ENCODE measurements around the gene ATN1.

The ATN1 gene

DNA sequence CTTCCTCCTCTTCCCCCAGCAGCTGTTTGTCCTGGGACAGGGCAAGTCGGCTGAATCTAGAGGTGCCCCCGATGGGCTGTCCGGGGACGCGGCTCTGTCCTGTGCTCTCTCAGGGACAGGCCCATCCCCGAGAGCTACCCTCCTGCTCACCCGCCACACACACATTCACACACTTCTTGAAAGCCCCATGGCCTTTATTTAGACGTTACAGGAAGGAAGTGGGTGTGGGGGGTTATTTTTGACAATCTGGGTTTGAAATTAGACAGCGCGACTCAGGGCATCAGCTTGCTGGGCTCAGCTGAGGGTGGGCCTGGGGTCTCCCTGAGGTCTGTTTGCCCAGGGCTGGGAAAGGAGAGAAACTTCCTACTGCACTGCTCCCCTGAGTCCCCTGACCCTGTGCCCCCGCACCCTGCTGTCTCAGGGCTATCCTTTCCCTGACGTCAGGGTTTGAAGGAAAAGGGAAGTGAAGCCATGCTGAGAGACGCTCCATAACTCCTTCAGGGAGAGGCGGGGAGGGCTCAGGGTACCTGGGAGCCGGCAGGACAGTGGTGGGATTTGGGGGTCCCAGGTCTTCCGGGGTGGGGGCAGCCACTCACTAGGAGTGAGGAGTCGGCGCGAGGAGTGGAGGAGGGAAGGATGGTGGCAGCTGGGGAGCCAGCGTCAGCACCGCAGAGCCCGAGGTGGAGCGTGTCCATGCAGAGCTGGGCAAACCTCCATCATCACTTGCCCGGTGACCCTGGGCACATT is 31.5 kb downstream of the ATN1 start:
- no peak for DNase-seq

DNA sequence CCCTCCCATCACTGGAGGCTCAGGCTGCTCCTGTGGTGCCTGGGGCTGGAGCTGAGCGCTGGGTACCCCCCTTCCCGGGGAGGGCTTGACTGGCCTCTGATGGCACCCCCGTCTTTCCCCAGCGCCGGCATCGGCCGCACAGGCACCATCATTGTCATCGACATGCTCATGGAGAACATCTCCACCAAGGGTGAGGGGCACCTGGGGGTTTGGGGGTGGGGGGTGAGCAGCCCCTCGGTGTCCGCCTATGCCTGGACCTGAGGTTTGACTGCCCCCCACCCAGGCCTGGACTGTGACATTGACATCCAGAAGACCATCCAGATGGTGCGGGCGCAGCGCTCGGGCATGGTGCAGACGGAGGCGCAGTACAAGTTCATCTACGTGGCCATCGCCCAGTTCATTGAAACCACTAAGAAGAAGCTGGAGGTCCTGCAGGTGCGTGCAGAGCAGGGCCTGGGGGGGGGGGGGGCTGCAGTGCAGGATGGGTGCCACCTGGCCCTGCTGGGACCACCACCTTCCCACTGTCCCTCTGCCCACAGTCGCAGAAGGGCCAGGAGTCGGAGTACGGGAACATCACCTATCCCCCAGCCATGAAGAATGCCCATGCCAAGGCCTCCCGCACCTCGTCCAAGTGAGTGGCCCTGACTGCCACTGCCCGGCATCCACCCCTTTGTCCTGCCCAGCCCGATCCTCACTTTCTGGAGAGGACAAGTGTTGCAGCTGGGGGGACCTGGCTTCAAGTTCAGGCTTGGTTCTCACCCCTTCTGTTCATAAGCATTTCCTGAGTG is 32.2 kb downstream of the ATN1 start:
- no peak for DNase-seq

DNA sequence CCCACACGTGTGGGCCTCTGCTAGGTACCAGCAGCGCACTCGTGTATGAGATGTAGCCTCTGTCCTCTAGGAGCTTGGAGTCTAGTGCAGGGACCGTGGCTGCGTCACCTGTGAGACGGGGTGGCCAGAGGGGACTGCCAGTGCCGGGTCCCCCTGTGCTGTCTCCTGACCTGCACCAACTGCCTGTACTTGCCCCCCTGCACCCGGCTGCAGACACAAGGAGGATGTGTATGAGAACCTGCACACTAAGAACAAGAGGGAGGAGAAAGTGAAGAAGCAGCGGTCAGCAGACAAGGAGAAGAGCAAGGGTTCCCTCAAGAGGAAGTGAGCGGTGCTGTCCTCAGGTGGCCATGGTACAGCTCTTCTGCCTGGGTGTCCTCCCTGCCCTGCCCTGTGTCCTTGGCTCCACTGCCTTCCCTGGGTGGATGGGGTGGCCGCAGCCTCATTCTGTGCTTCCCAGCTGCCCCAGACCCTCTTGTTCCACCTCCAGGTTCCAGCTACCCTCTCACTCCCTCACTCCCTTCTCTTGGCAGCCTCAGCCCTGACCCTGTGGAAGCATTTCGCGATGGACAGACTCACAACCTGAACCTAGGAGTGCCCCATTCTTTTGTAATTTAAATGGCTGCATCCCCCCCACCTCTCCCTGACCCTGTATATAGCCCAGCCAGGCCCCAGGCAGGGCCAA is 33.0 kb downstream of the ATN1 start:
- DNase-seq: no peak

DNA sequence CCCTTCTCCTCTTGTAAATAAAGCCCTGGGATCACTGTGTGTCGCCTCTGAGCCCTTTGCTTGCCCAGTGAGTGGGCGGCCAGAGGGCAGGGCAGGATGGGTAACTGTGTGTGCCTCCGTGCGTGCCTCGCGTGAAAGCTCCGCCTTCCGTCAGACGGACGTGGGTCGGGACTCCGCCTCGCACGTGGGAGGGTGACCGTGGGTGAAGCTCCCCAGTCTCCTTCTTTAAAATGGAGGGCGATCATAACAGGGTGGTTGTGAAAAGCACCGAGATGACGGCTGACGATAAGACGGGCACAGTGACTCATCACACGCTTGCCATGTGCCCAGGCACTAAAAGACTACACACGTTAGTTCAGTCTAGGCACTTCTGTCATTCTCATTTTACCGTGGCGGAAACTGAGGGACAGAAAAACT is 33.5 kb downstream of the ATN1 start:
- no peak for DNase-seq

DNA sequence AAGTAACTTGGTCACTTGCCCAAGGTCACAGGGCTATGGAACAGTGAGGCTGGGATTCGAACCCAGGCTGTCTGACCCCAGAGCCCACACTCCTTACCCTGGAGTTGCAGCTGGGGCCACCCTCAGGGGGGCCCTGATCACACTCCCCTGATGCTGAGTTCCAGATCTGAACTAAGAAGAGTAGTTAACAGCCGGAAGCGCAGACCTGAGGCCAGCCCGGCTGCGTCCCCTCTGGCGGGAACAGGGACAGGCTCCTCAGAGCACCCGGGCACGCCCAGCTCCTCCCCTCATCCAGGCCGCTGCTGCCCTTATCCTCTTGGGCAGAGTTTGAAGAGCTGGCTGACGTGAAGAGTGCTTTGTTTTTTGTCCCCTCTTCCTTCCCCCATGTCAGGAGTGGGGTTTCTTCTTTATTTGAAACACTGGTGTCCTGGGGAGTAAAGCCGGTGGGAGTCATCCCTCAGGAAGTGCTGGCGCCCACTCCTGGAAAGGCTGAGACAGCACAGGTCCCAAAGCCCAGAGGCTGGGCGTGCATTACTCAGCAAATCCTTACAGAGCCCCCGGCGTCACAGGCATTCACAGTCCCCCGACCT is 34.0 kb downstream of the ATN1 start:
- no peak for DNase-seq

DNA sequence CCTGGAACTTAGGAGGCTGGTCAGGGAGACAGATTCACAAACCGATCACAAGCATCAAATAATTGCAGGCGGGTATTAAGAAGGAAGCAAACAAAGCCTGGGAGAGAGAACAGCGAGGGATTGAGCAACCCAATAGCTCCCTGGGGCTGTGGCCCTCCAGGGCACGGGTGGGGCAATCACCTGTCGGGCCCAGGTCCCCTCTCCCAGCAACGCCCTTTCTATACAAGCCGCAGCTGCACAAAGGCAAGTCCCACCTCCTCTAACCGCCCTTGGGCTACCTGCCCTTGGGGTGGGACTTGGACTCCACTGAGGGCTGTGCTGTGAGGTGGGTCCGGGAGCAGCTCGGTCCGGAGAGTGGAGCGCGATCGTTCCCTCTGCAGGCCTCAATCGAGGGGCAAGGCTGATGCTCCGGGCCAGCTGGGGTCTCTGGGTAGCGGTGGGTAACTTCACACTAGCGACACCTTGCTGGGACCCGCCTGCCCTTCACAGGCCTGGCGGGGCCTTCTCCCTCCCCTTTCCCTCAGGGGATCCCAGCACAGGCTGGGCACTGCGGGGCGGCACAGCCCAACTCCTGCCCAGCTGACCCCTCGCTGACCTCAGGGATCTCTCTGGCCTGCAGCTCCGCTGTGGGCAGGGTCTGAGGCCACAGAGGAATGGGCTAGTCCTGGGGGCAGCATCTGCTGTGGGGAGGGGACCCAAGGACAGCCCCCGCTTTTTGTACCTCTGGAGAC is 34.7 kb downstream of the ATN1 start:
- no peak for DNase-seq

DNA sequence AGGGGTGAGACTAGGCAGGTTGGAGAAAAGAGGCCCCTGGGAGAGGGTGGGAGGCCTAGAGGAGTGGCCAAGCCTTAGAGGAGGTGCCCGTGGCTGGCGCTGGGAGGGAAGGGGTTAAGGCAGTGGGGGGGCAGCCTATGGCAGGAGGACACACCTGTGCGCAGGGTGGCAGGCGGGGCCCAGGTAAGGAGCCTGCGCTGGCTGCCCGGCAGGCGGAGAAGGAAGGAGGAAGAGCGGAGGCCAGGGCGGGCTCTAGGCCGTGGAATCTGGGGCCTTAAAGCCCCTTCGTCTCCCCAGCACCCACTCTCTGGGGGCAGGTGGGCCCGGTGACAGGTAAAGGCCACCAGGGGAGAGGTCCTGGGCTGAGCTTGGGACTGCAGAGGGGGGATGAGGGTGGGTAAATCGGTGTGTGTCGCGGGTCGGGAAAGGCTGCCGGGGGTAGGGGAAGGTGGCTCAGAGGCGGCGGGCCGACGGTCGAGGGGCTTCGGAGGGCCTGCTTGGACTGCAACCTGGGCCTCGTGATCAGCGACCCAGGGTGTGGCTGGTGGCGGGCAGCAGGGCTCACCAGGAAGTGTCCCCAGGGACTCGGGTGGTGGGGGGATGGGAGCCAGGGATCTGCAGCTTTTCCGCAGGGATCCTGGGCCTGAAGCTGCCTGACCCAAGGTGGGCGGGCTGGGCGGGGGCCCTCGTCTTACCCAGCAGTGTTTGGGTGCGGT is 35.4 kb downstream of the ATN1 start:
- no peak for DNase-seq

DNA sequence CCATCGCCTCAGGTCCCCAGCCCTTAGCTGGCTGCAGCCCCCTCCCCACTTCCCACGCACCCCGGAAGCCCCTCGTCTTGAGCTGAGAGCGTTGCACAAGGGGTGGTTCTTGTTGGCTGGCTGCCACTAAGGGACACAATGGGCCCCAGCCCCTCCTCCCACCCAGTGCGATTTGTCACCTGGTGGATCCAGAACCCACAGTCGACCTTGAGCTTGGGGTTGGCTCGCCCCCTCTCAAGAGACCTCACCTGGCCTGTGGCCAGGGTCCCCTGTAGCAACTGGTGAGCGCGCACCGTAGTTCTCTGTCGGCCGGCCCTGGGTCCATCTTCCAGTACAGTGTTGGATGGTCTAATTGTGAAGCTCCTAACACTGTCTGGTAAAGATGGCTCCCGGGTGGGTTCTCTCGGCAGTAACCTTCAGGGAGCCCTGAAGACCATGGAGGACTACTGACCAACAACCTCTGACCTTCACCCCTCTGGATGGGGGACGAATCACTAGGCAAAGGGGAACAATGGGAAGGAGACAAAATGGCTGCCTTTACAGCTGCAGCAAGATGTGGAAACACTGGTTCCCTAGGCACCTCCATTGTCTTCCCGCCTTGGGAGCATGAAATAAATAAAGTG is 36.1 kb downstream of the ATN1 start:
- DNase-seq: no peak

DNA sequence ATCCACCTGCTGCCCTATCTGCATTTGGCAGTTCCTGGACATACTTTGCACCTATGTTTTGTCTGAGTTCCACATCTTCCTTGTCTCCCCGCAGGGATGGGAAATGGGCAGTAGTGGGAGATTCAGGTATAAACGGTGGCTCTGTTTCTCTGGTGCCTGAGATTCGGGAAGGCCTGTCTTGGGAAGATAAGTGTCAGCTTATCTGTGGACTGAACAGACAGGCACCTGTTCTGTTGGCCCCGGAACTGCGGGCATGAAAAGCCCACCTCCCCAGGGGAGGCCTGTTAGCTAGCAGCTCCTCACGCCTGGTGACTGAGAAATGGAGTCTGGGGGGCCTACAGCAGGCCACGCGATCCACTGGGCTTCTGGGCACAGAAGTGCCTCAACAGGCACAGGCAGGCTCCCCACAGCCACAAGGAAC is 36.9 kb downstream of the ATN1 start:
- DNase-seq: no peak

DNA sequence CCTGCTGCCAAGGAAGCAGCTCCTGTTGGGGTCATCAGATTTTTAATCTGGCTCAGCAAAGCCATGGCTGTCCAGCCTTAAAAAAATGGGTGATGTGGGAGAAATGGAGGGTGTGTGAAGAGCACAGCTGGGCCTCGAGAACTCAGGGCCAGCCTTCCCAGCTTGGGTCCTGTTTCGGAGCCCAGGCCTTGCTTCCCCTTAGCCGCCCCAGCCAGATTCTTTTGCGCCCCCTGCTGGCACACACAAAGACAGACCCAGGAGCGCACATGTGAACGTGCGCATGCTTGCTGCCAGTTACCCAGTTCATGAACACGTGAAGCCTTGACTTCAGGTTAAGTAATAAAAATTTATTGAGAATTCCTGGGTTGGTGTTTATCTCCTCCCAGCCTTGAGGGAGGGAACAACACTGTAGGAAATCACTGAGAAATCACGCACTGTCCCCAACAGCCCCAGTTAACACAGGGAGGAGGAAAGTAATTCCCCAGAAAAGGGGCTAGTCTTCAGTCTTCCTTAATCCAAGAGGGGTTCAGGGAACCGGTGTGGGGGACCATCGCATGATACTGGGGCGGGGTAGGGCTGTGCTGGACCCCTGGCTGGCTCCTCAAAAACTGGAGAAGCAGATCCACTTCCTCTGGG is 37.4 kb downstream of the ATN1 start:
- peak; percentile 52 to 78 for DNase-seq

DNA sequence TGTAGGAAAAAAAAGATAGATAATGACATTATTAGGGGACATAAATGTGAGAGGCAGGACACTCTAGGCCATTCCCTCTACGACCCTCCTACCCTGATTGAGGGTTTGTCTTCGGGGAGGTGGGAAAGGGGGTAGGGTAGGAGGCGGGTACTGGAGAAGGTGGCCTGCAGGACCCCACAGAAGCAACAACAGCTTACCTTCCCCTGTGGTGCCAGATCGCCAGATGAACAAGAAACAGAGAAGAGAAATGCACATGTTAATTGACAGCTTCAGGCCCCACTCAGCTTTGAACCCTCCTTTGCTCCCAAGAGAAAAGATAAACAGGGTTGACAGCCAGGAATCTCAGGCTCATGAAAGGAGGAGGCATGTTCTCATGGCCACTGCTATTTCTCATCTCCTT is 38.0 kb downstream of the ATN1 start:
- DNase-seq: no peak

DNA sequence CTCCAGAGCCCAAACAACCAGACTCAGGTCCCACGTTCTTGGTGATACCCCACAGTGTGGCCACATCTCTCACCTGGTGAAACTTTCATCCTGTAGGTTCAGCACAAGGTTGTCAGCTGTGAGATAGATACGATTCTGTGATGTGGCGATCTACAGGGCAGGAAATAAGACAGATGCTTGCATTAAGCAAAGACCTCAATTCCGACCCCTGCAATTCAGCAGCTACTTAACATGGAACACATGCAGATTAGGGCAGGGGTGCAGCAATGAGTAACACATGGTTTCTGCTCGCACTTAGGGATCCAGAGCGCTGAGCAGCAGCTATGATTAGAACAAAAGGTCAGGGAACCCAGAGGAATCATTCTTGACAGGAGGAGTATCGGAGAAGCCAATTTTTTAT is 38.6 kb downstream of the ATN1 start:
- no peak for DNase-seq

DNA sequence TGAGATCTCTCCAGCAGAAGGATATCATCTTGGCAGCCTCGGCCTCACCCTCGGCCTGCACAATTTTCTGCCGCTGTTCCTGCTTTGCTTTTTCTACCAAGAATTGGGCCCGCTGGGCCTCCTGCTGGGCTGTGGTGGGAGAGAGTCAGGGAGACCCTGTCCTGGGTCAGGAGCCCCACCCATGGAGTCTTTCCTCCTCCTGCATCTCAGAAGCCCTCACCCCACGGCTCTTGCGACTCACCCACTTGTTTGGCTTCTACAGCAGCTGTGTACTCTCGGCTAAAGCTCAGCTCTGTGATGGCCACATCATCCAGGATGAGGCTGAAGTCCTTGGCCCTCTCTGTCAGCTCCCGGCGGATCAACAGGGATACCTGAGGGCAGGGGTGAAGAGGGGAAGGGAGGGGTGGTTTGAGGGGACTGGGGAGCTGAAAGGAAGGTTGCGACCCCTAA is 39.9 kb downstream of the ATN1 start:
- DNase-seq: no peak

DNA sequence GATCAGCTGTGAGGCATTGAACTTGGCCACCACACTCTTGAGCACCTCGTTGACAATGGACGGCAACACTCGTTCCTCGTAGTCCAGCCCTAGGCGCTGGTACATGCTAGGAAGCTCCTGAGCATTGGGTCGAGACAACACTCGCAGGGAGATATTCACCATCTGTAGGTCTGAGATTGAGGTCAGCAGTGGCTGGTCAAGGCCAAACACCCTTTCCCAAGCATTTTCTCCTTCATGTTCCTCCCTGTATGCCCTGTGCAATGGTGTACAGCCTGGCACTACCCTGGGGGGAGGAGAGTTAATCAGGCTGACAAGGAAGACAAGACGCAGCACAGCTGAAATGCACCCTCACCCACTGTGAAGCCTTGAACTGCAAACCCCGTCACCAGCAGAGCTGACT is 40.7 kb downstream of the ATN1 start:
- no peak for DNase-seq

DNA sequence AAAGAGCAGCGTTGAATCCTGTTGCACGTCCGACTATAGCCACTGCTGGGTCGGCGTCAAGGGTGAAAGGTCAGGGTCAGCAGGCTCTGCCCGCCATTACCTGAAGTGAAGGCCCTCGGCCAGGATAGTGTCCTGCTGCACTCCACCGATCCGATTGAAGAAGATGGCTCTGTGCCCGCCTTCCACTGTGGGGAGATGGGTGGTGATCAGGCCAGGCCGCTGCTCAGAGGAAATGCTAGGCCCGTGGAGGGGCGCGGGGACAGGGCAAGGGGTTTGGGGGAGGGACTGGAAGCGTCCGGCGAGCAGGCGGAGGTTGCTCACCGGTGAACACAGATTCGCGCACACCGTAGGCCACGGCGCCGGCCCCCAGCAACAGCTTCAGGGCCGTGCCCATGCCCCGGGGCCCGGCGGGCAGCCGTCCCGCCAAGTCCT is 42.4 kb downstream of the ATN1 start:
- no peak for DNase-seq

DNA sequence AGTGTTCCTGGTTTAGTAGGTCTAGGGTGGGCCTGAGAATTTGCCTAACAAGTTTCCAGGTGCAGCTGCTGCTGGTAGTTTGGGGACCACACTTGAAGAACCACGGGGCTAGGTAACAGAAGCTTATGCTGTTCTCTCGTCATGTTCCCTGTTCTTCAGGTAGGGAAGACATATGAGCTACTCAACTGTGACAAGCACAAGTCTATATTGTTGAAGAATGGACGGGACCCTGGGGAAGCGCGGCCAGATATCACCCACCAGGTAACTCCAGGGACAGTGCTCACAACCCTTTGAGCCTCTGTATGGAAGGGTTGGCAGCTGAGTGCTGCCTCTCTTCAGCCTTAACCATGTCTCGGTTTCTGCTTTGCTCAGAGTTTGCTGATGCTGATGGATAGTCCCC is 46.4 kb downstream of the ATN1 start:
- no peak for DNase-seq

DNA sequence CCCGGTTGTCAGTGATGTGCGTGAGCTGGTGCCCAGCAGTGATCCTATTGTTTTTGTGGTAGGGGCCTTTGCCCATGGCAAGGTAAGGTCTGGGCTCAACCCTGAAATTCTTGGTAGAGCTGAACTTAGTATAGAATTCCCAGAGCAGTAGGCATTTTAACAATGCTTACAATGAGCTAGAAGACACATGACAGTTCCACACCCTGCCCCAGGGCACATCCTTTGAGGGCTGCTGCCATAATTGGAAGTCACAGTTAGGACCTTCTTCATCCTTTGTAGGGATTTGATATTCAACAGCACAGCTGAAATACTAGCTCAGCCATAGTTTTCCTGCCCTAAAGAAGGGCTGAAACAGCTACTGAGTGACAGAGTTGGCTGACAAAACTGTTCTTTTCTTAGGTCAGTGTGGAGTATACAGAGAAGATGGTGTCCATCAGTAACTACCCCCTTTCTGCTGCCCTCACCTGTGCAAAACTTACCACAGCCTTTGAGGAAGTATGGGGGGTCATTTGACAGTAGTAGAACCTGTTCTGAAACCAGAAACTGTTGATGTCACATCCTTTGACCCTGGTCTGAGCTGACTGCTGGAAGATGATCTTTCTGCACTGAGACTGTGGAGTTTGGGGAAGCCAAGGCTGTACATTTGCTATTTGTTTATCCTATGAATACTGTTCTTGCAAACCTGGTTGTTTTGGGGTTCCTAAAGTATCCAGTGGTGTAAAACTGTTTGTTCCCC is 47.7 kb downstream of the ATN1 start:
- no peak for DNase-seq

DNA sequence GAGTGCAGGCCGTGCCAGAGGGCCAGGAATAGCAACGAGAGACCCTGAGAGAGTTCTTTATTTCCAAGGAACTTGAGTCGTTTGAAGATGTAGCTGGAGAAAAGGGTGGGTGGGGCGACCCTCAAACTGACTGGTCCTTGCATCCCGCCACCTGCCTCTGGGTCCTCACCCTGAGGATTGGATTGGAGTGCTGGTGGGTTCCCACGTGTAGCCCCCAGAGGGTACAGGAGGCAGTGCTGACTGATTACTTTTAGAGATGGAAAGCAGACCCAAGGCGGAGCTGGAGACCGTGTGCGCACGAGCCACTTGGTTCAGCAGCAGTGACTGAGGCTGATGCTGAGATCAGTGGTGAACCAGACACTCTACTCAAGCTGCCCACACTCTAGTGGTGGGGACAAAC is 49.9 kb downstream of the ATN1 start:
- no peak for DNase-seq

DNA sequence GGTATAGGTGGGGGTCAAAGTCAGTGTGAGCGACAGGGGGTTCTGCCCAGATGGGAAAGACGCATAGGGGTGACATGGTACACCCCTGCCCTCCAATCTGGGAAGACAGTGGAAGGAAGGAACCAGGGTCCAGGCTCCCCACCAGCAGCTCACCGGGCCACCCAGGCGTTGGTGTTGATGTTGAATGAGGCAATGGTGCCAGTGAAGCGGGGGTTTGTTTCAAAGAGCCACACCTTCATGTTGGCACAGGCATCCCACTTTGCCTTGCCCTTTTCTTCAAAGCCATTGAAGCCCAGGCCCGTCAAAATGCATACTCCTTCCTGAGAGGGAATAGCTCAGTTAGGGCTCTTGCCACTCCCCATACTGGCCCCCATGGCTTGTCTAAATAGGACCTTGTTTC is 50.4 kb downstream of the ATN1 start:
- no peak for DNase-seq

DNA sequence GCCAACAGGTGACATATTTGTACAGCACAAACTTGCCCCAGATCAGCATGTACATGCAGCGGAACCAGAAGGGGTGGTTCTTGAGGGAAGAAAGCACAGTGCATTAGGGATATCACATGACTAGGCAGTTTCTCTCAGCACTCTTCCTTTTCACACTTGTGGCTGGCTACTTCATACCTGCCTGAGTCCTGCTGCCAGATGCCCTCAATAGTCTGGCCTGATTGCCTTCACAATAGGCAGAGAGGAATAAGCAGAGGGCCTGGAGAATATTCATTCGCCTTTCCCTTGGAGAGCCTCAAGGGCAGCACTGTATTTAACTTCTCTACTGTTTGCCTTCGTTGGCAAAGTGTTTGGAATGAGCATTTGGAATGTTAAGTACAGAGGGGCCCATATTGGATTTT is 50.9 kb downstream of the ATN1 start:
- DNase-seq: no peak
